H1 (cell line): Measurements from ENCODE around the gene SLC43A2. TPM values are rescaled to one million over a fixed set of nuclear protein-coding genes. Genes with fewer than 3 reads are reported as not detected.
A peak's percentile ranks its signal among the peaks of the same experiment; 100 is the strongest.

Source experiments
- ASH2L ChIP-seq: fragments of 200-600, 300-600 bp; sonication (generic); IDR thresholded peaks from one replicate; pipeline ENCODE4 v1.7.1; 2017; ENCODE audit warnings: low read length
- CBX5 ChIP-seq: fragments of 300-800, 300-1000 bp; sonication (generic); IDR thresholded peaks from 2 replicates; pipeline ENCODE4 v1.7.1; 2016; ENCODE audit warnings: antibody characterized with exemption, low read length, low read depth
- CHD1 ChIP-seq: IDR thresholded peaks from 2 replicates; pipeline ENCODE4 v1.6.1; 2012; ENCODE audit warnings: low read depth, low read length, improper control_type of control experiment
- CTBP2 ChIP-seq: IDR thresholded peaks from 2 replicates; pipeline ENCODE4 v1.7.0; 2011; ENCODE audit warnings: borderline replicate concordance, mild to moderate bottlenecking, moderate library complexity, mixed read lengths, low read length; ENCODE audit not compliant: insufficient read depth, insufficient read length
- GTF2F1 ChIP-seq: IDR thresholded peaks from 2 replicates; pipeline ENCODE4 v1.6.1; 2012; ENCODE audit warnings: low read depth, low read length, improper control_type of control experiment, borderline replicate concordance
- JUND ChIP-seq: IDR thresholded peaks from 2 replicates; pipeline ENCODE4 v1.6.1; 2011; ENCODE audit warnings: mild to moderate bottlenecking, improper control_type of control experiment, low read length
- NANOG ChIP-seq: IDR thresholded peaks from 2 replicates; pipeline ENCODE4 v1.6.1; 2011; ENCODE audit warnings: low read length, low read depth, mild to moderate bottlenecking, inconsistent platforms; ENCODE audit not compliant: insufficient read depth, poor library complexity, severe bottlenecking
- TBP ChIP-seq: IDR thresholded peaks from 2 replicates; pipeline ENCODE4 v1.6.1; 2011; ENCODE audit warnings: low read depth, low read length, improper control_type of control experiment
- polyA plus RNA-seq, 7 experiments: library from polyadenylated mRNA; depleted of rRNA in 3 of 7; stranded (reverse) in 5 of 7; unstranded in 2 of 7; fragments of >200 nt in 5 of 7; fragments of 200-250 nt in 2 of 7; gene quantifications; 1 replicate in 5 of 7; 2 replicates in 1 of 7; 4 replicates in 1 of 7; pipeline versions ENCODE4 v1.2.1 to v1.2.3, GENCODE V29; 2011 to 2013; ENCODE audit warnings: missing spikeins in 2 of 7, mixed read lengths in 2 of 7
- total RNA-seq: library from RNA; stranded (reverse); fragmentation: NEBNext Ultra II Directional; extraction: Animal tissue kit (Norgen Biotek cat#: 25700); gene quantifications from 2 replicates; pipeline ENCODE4 v1.2.1, GENCODE V29; 2021
- TF ChIP-seq, protein P1 (sequence below): fragments of 300-600 bp; sonication (generic); IDR thresholded peaks from 2 replicates; pipeline ENCODE4 v1.7.1; 2012; ENCODE audit warnings: low read length, moderate library complexity, mild to moderate bottlenecking, inconsistent platforms; ENCODE audit not compliant: insufficient replicate concordance
- TF ChIP-seq, protein P2 (sequence below): IDR thresholded peaks from 2 replicates; pipeline ENCODE4 v1.6.1; 2012; ENCODE audit warnings: inconsistent platforms

Gene SLC43A2
- total and polyA plus RNA-seq, 2 of the 8 experiments (the other 6 are each of a cell fraction or from before 2014, with no cell fraction given), result 6.6 to 10.5 TPM

GRCh38 chr17:1629504-1630310 is 1.1 kb upstream of the SLC43A2 start (continued):
- TF ChIP-seq, protein P1, sequence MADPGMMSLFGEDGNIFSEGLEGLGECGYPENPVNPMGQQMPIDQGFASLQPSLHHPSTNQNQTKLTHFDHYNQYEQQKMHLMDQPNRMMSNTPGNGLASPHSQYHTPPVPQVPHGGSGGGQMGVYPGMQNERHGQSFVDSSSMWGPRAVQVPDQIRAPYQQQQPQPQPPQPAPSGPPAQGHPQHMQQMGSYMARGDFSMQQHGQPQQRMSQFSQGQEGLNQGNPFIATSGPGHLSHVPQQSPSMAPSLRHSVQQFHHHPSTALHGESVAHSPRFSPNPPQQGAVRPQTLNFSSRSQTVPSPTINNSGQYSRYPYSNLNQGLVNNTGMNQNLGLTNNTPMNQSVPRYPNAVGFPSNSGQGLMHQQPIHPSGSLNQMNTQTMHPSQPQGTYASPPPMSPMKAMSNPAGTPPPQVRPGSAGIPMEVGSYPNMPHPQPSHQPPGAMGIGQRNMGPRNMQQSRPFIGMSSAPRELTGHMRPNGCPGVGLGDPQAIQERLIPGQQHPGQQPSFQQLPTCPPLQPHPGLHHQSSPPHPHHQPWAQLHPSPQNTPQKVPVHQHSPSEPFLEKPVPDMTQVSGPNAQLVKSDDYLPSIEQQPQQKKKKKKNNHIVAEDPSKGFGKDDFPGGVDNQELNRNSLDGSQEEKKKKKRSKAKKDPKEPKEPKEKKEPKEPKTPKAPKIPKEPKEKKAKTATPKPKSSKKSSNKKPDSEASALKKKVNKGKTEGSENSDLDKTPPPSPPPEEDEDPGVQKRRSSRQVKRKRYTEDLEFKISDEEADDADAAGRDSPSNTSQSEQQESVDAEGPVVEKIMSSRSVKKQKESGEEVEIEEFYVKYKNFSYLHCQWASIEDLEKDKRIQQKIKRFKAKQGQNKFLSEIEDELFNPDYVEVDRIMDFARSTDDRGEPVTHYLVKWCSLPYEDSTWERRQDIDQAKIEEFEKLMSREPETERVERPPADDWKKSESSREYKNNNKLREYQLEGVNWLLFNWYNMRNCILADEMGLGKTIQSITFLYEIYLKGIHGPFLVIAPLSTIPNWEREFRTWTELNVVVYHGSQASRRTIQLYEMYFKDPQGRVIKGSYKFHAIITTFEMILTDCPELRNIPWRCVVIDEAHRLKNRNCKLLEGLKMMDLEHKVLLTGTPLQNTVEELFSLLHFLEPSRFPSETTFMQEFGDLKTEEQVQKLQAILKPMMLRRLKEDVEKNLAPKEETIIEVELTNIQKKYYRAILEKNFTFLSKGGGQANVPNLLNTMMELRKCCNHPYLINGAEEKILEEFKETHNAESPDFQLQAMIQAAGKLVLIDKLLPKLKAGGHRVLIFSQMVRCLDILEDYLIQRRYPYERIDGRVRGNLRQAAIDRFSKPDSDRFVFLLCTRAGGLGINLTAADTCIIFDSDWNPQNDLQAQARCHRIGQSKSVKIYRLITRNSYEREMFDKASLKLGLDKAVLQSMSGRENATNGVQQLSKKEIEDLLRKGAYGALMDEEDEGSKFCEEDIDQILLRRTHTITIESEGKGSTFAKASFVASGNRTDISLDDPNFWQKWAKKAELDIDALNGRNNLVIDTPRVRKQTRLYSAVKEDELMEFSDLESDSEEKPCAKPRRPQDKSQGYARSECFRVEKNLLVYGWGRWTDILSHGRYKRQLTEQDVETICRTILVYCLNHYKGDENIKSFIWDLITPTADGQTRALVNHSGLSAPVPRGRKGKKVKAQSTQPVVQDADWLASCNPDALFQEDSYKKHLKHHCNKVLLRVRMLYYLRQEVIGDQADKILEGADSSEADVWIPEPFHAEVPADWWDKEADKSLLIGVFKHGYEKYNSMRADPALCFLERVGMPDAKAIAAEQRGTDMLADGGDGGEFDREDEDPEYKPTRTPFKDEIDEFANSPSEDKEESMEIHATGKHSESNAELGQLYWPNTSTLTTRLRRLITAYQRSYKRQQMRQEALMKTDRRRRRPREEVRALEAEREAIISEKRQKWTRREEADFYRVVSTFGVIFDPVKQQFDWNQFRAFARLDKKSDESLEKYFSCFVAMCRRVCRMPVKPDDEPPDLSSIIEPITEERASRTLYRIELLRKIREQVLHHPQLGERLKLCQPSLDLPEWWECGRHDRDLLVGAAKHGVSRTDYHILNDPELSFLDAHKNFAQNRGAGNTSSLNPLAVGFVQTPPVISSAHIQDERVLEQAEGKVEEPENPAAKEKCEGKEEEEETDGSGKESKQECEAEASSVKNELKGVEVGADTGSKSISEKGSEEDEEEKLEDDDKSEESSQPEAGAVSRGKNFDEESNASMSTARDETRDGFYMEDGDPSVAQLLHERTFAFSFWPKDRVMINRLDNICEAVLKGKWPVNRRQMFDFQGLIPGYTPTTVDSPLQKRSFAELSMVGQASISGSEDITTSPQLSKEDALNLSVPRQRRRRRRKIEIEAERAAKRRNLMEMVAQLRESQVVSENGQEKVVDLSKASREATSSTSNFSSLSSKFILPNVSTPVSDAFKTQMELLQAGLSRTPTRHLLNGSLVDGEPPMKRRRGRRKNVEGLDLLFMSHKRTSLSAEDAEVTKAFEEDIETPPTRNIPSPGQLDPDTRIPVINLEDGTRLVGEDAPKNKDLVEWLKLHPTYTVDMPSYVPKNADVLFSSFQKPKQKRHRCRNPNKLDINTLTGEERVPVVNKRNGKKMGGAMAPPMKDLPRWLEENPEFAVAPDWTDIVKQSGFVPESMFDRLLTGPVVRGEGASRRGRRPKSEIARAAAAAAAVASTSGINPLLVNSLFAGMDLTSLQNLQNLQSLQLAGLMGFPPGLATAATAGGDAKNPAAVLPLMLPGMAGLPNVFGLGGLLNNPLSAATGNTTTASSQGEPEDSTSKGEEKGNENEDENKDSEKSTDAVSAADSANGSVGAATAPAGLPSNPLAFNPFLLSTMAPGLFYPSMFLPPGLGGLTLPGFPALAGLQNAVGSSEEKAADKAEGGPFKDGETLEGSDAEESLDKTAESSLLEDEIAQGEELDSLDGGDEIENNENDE, result no peak
- TF ChIP-seq NANOG (no peak), ASH2L (peak; percentile 23), CTBP2 (no peak), JUND (no peak), CHD1 (no peak), GTF2F1 (no peak), CBX5 (no peak), TBP (no peak)
- TF ChIP-seq, protein P2, sequence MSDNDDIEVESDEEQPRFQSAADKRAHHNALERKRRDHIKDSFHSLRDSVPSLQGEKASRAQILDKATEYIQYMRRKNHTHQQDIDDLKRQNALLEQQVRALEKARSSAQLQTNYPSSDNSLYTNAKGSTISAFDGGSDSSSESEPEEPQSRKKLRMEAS, result peak; percentile 58; the same call in 1 of the 2 replicates
